SU-DHL-6 (cell line): Measurements from ENCODE around the gene SLF2.

Experiments
- EZH2phosphoT487 ChIP-seq: fragments of 200-600 bp; sonication (generic), shearing (Covaris generic); conservative IDR thresholded peaks from 2 replicates; pipeline ENCODE4 v1.6.1; 2018; ENCODE audit warnings: mild to moderate bottlenecking, antibody characterized with exemption, low read length, moderate library complexity, mixed read lengths
- TF ChIP-seq, protein P1 (sequence below): fragments of 200-600 bp; sonication (generic); IDR thresholded peaks from one replicate; pipeline ENCODE4 v1.5.1; 2017; ENCODE audit warnings: antibody characterized with exemption, mild to moderate bottlenecking, low read length, moderate library complexity; ENCODE audit not compliant: insufficient read depth, poor library complexity, severe bottlenecking

DNA sequence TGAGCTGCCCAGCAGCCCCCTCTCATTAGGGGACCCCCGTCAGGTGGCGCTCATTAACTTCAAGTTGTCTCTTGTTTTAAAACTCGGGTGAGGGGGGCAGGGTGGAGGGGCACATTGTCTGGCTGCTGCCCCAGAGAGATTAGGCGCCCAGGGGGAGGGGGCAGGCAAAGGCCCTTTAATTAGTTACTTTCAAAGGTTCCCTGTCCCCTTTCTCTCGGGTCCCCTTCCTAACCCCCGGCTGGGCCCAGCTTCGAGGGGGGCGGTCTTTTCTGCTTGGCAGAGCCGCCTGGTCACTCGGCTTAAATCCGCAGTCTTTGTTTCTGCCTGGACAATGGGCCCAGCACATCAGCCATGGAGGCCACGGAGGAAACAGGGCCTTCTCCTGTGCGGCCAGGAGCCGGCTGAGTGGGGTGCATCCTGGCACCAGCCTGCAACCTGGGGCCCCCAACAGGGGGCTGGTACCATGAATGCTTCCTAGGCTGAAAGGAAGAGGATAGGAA is 38.9 kb upstream of the SLF2 start:
- TF ChIP-seq, protein P1, sequence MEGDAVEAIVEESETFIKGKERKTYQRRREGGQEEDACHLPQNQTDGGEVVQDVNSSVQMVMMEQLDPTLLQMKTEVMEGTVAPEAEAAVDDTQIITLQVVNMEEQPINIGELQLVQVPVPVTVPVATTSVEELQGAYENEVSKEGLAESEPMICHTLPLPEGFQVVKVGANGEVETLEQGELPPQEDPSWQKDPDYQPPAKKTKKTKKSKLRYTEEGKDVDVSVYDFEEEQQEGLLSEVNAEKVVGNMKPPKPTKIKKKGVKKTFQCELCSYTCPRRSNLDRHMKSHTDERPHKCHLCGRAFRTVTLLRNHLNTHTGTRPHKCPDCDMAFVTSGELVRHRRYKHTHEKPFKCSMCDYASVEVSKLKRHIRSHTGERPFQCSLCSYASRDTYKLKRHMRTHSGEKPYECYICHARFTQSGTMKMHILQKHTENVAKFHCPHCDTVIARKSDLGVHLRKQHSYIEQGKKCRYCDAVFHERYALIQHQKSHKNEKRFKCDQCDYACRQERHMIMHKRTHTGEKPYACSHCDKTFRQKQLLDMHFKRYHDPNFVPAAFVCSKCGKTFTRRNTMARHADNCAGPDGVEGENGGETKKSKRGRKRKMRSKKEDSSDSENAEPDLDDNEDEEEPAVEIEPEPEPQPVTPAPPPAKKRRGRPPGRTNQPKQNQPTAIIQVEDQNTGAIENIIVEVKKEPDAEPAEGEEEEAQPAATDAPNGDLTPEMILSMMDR = no peak
- TF ChIP-seq EZH2phosphoT487 = no peak
